ENCODE results near the gene ASTL.

ASTL gene

DNA sequence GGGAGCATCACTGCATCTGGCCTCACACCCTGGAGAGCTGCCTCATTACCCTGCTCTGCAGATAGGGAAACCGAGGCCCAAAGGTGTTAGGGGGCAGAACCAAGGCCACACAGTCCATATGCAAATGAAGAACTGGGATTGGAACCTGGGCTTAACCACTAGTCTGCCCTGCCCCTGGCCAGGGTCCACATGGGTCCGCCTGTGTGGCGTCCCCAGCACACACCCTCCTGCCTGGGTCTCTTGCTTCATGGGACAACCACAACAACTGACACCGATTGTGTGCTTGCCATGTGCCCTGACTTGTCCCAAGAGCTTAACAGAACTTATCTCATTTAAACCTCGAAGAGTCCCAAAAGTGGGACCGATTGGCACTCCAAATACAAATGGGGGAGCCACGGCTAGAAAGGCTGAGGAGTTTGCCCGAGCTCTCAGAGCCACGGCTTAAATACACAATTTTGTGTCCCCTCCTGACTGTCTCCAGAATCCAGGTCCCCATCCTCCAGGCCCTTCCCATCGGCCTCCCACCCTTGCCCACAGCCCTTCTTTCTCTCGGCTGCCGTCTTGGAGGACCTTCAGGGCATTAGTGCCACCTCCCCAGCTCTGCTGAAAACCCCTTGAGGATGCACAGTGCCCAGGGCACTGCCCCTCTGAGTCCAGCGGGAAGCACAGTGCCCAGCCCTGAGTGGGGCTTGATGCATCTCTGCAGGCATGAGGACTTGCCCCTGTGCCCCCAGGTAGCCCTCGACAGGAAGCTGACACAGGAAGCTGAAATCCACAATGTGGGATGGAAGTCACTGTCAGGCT, 12.7 kb upstream of the ASTL start:
- no peak for ATAC-seq
- TF ChIP-seq, protein P1, sequence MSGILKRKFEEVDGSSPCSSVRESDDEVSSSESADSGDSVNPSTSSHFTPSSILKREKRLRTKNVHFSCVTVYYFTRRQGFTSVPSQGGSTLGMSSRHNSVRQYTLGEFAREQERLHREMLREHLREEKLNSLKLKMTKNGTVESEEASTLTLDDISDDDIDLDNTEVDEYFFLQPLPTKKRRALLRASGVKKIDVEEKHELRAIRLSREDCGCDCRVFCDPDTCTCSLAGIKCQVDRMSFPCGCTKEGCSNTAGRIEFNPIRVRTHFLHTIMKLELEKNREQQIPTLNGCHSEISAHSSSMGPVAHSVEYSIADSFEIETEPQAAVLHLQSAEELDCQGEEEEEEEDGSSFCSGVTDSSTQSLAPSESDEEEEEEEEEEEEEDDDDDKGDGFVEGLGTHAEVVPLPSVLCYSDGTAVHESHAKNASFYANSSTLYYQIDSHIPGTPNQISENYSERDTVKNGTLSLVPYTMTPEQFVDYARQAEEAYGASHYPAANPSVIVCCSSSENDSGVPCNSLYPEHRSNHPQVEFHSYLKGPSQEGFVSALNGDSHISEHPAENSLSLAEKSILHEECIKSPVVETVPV (CRISPR knock-in tag; IDR thresholded peaks at IDR 0.05), result no peak

DNA sequence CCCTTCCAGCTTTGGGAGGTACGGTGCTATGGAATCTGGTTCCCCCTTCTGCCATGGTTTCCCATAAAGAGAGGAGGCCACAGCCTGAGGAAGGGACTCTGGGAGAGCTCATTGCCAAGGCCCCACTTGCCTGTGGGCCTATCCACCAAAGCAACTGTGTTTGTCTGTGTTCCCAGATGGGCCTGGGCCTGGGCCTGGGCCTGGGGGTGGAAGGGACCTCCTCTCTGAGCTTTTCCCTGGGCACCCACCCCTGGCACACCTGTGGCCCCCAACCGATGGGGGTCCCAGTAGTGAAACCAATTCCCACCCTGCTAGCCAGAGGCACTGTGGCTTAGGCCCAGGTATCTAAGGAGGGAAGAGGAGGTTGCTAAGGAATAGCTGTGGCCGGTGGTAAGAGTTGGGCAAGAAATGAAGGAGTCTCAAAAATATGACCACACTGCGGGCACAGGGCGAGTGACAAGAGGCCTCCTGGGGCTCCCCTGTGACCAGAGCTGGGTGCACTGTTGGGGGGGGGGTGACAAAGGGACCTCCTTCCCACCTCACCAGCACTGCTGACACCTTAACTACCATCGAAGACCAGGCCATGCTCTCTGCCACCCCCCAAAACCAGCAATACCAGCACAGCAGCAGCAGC, 11.8 kb upstream of the ASTL start:
- no peak for ATAC-seq
- TF ChIP-seq ISL1 (CRISPR knock-in tag; IDR thresholded peaks at IDR 0.05) (no peak), CSDC2 (CRISPR knock-in tag; IDR thresholded peaks at IDR 0.05) (no peak), TCF4 (CRISPR knock-in tag; IDR thresholded peaks at IDR 0.05; ENCODE audit: borderline replicate concordance) (no peak), GLIS3 (CRISPR knock-in tag; IDR thresholded peaks at IDR 0.05) (no peak), ZNF8 (CRISPR knock-in tag; IDR thresholded peaks at IDR 0.05) (no peak), ARNTL (CRISPR knock-in tag; IDR thresholded peaks at IDR 0.05; ENCODE audit: borderline replicate concordance, low read depth) (no peak), ESRRG (CRISPR knock-in tag; IDR thresholded peaks at IDR 0.05) (no peak), RARB (CRISPR knock-in tag; IDR thresholded peaks at IDR 0.05) (no peak), ZFP3 (CRISPR knock-in tag; IDR thresholded peaks at IDR 0.05) (no peak), TOX (CRISPR knock-in tag; IDR thresholded peaks at IDR 0.05; ENCODE audit: borderline replicate concordance) (no peak), ZNF70 (CRISPR knock-in tag; IDR thresholded peaks at IDR 0.05) (no peak), ZC3H10 (CRISPR knock-in tag; IDR thresholded peaks at IDR 0.05) (no peak), SNAI2 (CRISPR knock-in tag; IDR thresholded peaks at IDR 0.05) (no peak), PPARA (CRISPR knock-in tag; IDR thresholded peaks at IDR 0.05; ENCODE audit: borderline replicate concordance) (no peak)
- TF ChIP-seq, protein P2, sequence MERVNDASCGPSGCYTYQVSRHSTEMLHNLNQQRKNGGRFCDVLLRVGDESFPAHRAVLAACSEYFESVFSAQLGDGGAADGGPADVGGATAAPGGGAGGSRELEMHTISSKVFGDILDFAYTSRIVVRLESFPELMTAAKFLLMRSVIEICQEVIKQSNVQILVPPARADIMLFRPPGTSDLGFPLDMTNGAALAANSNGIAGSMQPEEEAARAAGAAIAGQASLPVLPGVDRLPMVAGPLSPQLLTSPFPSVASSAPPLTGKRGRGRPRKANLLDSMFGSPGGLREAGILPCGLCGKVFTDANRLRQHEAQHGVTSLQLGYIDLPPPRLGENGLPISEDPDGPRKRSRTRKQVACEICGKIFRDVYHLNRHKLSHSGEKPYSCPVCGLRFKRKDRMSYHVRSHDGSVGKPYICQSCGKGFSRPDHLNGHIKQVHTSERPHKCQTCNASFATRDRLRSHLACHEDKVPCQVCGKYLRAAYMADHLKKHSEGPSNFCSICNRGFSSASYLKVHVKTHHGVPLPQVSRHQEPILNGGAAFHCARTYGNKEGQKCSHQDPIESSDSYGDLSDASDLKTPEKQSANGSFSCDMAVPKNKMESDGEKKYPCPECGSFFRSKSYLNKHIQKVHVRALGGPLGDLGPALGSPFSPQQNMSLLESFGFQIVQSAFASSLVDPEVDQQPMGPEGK (CRISPR knock-in tag; IDR thresholded peaks at IDR 0.05; ENCODE audit: borderline replicate concordance), result no peak
- TF ChIP-seq, protein P3, sequence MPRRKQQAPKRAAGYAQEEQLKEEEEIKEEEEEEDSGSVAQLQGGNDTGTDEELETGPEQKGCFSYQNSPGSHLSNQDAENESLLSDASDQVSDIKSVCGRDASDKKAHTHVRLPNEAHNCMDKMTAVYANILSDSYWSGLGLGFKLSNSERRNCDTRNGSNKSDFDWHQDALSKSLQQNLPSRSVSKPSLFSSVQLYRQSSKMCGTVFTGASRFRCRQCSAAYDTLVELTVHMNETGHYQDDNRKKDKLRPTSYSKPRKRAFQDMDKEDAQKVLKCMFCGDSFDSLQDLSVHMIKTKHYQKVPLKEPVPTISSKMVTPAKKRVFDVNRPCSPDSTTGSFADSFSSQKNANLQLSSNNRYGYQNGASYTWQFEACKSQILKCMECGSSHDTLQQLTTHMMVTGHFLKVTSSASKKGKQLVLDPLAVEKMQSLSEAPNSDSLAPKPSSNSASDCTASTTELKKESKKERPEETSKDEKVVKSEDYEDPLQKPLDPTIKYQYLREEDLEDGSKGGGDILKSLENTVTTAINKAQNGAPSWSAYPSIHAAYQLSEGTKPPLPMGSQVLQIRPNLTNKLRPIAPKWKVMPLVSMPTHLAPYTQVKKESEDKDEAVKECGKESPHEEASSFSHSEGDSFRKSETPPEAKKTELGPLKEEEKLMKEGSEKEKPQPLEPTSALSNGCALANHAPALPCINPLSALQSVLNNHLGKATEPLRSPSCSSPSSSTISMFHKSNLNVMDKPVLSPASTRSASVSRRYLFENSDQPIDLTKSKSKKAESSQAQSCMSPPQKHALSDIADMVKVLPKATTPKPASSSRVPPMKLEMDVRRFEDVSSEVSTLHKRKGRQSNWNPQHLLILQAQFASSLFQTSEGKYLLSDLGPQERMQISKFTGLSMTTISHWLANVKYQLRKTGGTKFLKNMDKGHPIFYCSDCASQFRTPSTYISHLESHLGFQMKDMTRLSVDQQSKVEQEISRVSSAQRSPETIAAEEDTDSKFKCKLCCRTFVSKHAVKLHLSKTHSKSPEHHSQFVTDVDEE (CRISPR knock-in tag; IDR thresholded peaks at IDR 0.05), result no peak
- TF ChIP-seq, protein P4, sequence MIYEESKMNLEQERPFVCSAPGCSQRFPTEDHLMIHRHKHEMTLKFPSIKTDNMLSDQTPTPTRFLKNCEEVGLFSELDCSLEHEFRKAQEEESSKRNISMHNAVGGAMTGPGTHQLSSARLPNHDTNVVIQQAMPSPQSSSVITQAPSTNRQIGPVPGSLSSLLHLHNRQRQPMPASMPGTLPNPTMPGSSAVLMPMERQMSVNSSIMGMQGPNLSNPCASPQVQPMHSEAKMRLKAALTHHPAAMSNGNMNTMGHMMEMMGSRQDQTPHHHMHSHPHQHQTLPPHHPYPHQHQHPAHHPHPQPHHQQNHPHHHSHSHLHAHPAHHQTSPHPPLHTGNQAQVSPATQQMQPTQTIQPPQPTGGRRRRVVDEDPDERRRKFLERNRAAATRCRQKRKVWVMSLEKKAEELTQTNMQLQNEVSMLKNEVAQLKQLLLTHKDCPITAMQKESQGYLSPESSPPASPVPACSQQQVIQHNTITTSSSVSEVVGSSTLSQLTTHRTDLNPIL (CRISPR knock-in tag; IDR thresholded peaks at IDR 0.05; ENCODE audit: low read depth), result no peak
- TF ChIP-seq, protein P1 (CRISPR knock-in tag; IDR thresholded peaks at IDR 0.05), result no peak

DNA sequence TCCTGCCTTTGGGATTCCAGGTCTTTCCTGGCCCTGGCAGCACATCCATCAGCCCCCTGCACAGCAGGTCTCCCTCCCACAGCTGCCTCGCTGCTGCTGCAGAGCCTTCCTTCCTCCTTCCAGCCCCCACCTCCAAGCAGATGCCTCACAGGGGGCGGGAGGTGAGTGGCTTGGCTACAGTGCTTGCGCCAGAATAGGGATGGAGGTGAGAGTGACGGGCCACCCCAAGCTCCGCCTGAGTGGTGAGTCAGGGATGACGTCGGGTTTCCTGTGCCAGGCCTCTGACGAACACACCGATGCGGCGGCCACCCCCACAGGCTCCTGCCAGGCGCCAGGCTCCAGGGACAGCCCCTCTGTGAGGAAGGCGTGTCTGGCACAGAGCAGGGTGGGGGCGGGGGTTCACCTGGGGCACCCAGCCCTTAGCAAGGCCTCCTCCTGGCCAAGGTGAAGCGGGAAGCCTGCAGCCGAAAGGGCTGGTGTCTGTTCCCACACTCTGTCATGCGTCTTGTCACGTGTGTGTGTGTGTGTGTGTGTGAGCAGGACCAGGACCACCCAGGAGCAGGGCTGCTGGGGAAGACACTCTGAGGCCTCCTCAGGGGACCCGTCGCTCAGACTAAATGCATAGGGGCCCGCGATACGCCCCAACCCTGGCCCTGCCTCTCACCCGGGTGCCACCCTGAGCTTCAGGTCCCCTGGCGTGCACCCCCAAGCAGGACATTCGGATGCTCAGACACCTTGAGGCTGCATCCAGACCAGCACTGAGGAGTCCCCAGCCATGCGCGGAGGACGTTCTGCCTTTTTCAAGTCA, 10.3 kb upstream of the ASTL start:
- ATAC-seq, result peak; percentile 82
- TF ChIP-seq ZFP3 (CRISPR knock-in tag; IDR thresholded peaks at IDR 0.05) (0 out of 2 replicates have a peak, but pooled peaks have one; percentile 45), PPARA (CRISPR knock-in tag; IDR thresholded peaks at IDR 0.05; ENCODE audit: borderline replicate concordance) (no peak), OSR1 (CRISPR knock-in tag; IDR thresholded peaks at IDR 0.05) (no peak), RARB (CRISPR knock-in tag; IDR thresholded peaks at IDR 0.05) (no peak)
- TF ChIP-seq, protein P1 (CRISPR knock-in tag; IDR thresholded peaks at IDR 0.05), result no peak
- TF ChIP-seq, protein P5, sequence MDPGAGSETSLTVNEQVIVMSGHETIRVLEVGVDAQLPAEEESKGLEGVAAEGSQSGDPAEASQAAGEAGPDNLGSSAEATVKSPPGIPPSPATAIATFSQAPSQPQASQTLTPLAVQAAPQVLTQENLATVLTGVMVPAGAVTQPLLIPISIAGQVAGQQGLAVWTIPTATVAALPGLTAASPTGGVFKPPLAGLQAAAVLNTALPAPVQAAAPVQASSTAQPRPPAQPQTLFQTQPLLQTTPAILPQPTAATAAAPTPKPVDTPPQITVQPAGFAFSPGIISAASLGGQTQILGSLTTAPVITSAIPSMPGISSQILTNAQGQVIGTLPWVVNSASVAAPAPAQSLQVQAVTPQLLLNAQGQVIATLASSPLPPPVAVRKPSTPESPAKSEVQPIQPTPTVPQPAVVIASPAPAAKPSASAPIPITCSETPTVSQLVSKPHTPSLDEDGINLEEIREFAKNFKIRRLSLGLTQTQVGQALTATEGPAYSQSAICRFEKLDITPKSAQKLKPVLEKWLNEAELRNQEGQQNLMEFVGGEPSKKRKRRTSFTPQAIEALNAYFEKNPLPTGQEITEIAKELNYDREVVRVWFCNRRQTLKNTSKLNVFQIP (CRISPR knock-in tag; IDR thresholded peaks at IDR 0.05; ENCODE audit: borderline replicate concordance, low read depth), result no peak
